HCT116 (cell line): ENCODE measurements around the gene PTX3.

Source experiments
- CTCF ChIP-seq, 3 experiments: fragments of 200-600 bp in 1 of 3; sonication (generic) in 1 of 3; IDR thresholded peaks in 2 of 3; conservative IDR thresholded peaks in 1 of 3; 2 replicates each; pipeline ENCODE4 v1.5.1; 2012 to 2017; ENCODE audit warnings: low read depth in 2 of 3, low read length in 2 of 3, antibody characterized with exemption in 1 of 3, borderline replicate concordance in 1 of 3, control low read depth in 1 of 3, mild to moderate bottlenecking in 1 of 3, mixed read lengths in 1 of 3, mixed run types in 1 of 3, moderate library complexity in 1 of 3; ENCODE audit not compliant: insufficient read depth in 1 of 3
- SIN3A ChIP-seq: IDR thresholded peaks from 2 replicates; pipeline ENCODE4 v1.6.1; 2012; ENCODE audit warnings: low read depth
- SP1 ChIP-seq: IDR thresholded peaks from 2 replicates; pipeline ENCODE4 v1.6.1; 2012; ENCODE audit warnings: low read depth
- ZNF274 ChIP-seq: fragments of 200-500 bp; sonication (Bioruptor generic); IDR thresholded peaks from 2 replicates; pipeline ENCODE4 v1.6.1; 2014; ENCODE audit warnings: mild to moderate bottlenecking, low read depth, low read length, inconsistent platforms

GRCh38 chr3:157467200-157467599 lies 30.6 kb downstream of the PTX3 start:
- TF ChIP-seq ZNF274, result no peak
- TF ChIP-seq SP1, result no peak
- no peak for TF ChIP-seq SIN3A
- no peak for TF ChIP-seq CTCF (IDR thresholded peaks at IDR 0.05 in 2 of 3, conservative IDR thresholded peaks at IDR 0.05 in 1 of 3; ENCODE audit: borderline replicate concordance in 1 of 3, insufficient read depth in 1 of 3, low read depth in 2 of 3, low read length in 2 of 3)
